HG03469 (cell line): ENCODE data around the gene NIN.

ENCODE experiments used
- ATAC-seq: cut with Tn5 transposase; IDR thresholded peaks from one replicate; pipeline ENCODE4 v1.9.1; 2021; ENCODE audit warnings: mild to moderate bottlenecking, moderate library complexity, moderate number of reproducible peaks; ENCODE audit not compliant: unreplicated experiment

Gene NIN, protein sequence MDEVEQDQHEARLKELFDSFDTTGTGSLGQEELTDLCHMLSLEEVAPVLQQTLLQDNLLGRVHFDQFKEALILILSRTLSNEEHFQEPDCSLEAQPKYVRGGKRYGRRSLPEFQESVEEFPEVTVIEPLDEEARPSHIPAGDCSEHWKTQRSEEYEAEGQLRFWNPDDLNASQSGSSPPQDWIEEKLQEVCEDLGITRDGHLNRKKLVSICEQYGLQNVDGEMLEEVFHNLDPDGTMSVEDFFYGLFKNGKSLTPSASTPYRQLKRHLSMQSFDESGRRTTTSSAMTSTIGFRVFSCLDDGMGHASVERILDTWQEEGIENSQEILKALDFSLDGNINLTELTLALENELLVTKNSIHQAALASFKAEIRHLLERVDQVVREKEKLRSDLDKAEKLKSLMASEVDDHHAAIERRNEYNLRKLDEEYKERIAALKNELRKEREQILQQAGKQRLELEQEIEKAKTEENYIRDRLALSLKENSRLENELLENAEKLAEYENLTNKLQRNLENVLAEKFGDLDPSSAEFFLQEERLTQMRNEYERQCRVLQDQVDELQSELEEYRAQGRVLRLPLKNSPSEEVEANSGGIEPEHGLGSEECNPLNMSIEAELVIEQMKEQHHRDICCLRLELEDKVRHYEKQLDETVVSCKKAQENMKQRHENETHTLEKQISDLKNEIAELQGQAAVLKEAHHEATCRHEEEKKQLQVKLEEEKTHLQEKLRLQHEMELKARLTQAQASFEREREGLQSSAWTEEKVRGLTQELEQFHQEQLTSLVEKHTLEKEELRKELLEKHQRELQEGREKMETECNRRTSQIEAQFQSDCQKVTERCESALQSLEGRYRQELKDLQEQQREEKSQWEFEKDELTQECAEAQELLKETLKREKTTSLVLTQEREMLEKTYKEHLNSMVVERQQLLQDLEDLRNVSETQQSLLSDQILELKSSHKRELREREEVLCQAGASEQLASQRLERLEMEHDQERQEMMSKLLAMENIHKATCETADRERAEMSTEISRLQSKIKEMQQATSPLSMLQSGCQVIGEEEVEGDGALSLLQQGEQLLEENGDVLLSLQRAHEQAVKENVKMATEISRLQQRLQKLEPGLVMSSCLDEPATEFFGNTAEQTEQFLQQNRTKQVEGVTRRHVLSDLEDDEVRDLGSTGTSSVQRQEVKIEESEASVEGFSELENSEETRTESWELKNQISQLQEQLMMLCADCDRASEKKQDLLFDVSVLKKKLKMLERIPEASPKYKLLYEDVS (N-terminal part only)

DNA sequence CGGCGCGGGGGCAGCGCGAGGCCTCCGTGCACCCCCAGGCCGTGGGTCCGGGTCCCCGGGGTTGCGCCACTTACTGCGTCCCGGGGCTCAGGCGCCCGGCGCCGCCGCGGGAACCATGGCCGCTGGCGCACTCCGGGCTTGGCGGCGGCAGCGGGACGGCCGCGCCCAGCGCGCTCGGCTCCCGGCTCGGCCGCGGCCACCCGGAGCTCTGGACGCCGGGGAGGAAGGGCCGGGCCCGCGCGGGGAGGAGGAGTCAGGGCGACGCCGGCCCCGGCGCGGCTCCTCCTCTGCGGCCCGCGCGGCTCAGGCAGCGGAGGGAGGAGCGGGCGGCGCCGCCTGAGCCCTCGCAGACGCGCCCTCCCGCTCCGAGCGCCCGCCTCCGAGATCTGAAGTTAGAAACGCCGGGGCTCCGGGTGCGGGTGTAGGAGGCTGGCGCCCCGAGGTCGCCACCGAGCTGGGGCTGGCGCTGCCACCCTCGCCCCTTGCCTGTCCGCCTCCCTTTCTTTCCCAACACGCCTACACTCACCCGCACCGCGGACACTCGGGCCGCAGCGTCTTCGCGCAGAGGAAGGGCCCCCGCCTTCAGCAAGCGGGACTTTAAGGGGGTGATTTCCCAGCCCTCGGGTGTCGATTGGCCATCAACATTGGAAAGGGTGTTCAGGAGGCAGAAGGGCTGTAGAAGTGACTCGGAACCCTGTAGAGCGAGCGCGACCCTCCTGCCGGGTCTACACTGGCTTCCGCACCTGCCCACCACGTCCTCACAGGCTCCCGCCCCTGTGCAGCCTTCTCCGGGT is at the start of gene NIN:
TSS of gene NIN (minus strand) at position 231 of the 794 bp plus-strand sequence. CDS start 9,106 bp downstream, outside the sequence.
- peak; percentile 44 for ATAC-seq

GRCh38 chr14:50875359-50876070 is 44.6 kb upstream of the NIN start:
- peak; percentile 96 for ATAC-seq

- ATAC-seq = no peak
Observed at GRCh38 chr14:50874757-50875156, 43.8 kb upstream of the NIN start.

GRCh38 chr14:50871914-50872732 is 41.2 kb upstream of the NIN start, which contains the start of gene ABHD12B:
Gene ABHD12B, plus strand, starts transcription at chr14:50872053. Its CDS starts 122 bp downstream, at chr14:50872175.
- ATAC-seq = no peak

GRCh38 chr14:50871228-50871627 is 40.3 kb upstream of the NIN start:
- ATAC-seq = no peak

- no peak for ATAC-seq
Observed at GRCh38 chr14:50865391-50866076, 34.6 kb upstream of the NIN start.

- no peak for ATAC-seq
Observed at GRCh38 chr14:50864946-50865345, 34.0 kb upstream of the NIN start.

GRCh38 chr14:50864237-50864636 is 33.3 kb upstream of the NIN start:
- no peak for ATAC-seq

DNA sequence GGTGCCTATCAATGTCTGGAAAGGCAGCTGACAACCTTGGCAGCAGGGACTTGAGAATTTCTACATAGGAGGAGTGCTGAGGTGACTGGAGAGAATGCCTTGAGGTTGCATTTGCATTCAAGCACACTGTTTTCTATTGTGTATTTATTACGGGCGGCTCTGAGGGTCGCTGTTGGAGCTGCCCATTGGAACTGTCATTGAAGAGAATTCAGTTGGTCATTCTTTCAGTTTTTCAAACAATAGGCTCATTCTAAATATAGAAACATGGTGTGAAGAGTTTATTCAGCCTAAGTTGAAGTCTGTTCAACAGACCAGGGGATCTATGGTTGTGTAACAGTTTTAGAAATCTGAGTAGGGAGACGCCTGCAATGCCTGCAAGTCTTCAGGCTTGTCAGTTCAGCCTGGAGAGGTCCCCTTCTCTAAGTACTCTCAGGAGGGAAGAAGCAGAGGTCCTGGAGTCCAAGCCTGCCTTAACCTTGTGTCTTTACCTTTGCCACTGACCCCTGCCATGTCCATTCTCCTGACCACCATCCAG is 31.1 kb upstream of the NIN start:
- no peak for ATAC-seq

GRCh38 chr14:50860478-50861086 is 29.6 kb upstream of the NIN start:
- ATAC-seq = no peak

- no peak for ATAC-seq
Observed at GRCh38 chr14:50859296-50859624, 28.3 kb upstream of the NIN start.

DNA sequence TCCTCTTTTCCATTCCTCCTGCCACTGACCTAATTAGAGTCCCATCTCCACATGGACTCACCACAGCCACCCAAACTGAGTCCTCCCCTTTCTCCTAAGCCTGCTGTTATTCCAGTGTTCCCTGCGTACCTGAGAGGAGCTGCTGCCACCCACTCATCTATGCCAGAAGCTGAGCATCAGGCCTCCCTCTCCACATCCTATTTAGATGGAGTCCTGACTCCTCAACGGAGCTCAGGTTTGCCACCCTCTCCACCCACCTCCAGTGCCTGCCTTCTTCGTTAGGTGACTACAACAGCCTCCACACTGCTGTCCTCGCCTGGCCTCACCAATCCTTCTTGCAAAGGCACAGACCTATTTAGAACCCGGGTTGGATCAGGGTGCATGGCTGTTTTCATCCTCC is 25.7 kb upstream of the NIN start:
- ATAC-seq = no peak

- no peak for ATAC-seq
Observed at GRCh38 chr14:50855558-50855957, 24.6 kb upstream of the NIN start.

DNA sequence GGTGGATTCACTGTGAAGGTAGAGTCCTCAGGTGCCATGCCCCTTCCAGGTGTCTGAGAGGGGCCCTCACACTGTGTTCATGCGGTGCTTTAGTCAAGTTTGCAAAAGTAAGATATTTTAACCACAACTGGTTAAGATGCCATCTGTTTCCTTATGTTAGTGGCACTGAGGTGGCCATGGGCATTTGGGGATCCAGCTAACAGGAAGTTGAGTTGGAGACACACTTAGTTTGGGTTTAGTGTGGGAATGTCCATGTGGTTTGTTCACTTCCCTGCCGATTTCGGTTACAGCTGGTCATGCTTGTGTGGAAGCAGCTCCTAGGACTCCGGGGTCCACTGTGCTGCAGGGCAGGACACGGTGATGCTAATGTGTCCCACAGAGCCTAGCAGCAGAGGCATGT is 23.6 kb upstream of the NIN start:
- no peak for ATAC-seq

DNA sequence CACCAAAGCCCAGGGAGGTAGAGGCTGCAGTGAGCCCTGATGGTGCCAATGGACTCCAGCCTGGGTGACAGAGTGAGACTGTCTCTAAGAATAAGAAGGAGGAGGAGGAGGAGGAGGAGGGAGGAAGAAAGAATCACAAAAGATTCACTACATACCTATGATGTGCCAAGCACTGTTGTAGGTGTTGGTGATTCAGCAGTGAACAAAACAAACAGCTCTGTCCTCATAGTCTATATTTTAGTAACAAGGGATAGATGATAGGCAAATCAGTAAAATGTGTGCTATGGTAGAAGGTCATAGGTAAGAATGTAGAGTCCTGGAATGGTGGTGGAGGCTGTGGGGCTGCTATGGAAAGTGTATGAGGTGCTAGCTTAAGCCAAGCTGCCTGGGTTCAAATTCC is 22.9 kb upstream of the NIN start:
- ATAC-seq = no peak

DNA sequence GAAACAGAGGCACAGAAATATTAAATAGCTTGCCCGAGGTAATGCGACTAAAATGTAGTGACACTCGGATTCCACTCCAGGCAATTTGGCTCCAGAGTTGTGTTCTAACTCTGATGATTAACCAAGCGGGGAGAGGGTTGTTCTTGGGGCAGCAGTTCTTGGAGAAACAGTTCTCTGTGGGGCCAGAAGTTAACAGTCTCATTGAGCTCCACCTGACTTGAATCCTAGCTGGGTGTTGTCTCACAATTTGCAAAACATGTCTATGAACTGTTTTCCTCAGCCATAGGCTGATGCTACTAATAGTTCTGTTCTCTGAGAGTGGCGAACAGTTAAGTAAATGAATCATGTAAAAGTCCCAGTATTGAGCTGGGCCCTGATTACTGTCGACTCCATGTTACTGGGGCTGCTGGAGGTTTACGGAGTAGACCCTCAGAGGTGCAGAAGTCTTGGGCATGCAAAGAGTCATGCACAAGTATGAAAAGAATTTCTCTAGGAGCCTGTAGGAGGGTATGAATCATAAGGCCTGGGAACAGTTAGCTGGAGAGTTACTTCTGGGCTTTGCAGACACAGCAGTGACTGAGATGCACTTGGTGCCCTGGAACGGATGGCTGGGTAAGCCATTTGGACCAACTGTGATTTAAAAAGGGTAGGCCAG is 15.4 kb upstream of the NIN start:
- no peak for ATAC-seq

DNA sequence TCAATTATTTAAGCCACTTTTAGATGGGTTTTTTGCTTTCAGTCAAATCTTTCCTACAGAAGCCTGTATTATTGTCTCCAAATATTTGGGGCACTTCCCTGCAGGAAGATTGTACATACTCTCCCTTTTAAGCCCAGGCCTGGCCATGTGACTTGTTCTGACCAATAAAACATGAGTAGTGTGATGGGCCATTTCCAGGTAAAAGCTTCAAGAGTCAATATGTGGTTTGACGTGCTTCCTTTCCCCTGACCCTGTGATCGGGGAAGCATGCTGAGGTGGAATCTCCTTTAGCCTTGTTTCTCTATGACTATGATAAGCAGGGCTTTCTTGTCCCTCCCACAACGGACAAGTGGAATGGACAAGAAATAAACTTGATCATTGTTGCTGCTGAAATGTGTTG is 14.2 kb upstream of the NIN start:
- no peak for ATAC-seq
